CD14-positive monocyte (primary cell): ENCODE data around the gene DHX58. TPM values are rescaled to one million over a fixed set of nuclear protein-coding genes. Genes with fewer than 3 reads are reported as not detected.

Source experiments
- DNase-seq, 3 donors: peaks; one replicate each; pipeline ENCODE4 v3.0.0-alpha.2; 2011 to 2022
- H2AFZ ChIP-seq: 2 replicates; pipeline ENCODE4 v1.6.0; 2012; ENCODE audit warnings: mild to moderate bottlenecking, low read depth, low read length, inconsistent platforms; ENCODE audit not compliant: insufficient read depth, poor library complexity, severe bottlenecking
- H3K27ac ChIP-seq, 2 donors: 1 replicate in 1 of 2; 2 replicates in 1 of 2; pipeline ENCODE4 v1.5.1; 2012 to 2013; ENCODE audit warnings: low read length in 2 of 2, control low read depth in 1 of 2, inconsistent platforms in 1 of 2, low read depth in 1 of 2, mild to moderate bottlenecking in 1 of 2
- H3K27me3 ChIP-seq, 2 donors: one replicate each; pipeline versions ENCODE4 v1.6.0 to v1.6.1; 2011 to 2013; ENCODE audit warnings: low read length in 2 of 2; ENCODE audit not compliant: control insufficient read depth in 2 of 2, insufficient read depth in 2 of 2
- H3K36me3 ChIP-seq, 2 donors: replicated peaks in 1 of 2; 1 replicate in 1 of 2; 2 replicates in 1 of 2; pipeline versions ENCODE4 v1.5.1 to v1.6.1; 2012 to 2013; ENCODE audit warnings: low read length in 2 of 2, control low read depth in 1 of 2, inconsistent platforms in 1 of 2, mild to moderate bottlenecking in 1 of 2; ENCODE audit not compliant: insufficient read depth in 2 of 2, control insufficient read depth in 1 of 2
- H3K4me1 ChIP-seq, 2 donors: 1 replicate in 1 of 2; 2 replicates in 1 of 2; pipeline versions ENCODE4 v1.5.1 to v1.6.1; 2012 to 2013; ENCODE audit warnings: low read length in 2 of 2, control low read depth in 1 of 2, inconsistent platforms in 1 of 2, mild to moderate bottlenecking in 1 of 2, moderate library complexity in 1 of 2; ENCODE audit not compliant: insufficient read depth in 2 of 2, control insufficient read depth in 1 of 2
- H3K4me2 ChIP-seq: replicated peaks from 2 replicates; pipeline ENCODE3; 2012; ENCODE audit warnings: low read length, moderate library complexity, mild to moderate bottlenecking; ENCODE audit not compliant: poor library complexity, severe bottlenecking; ENCODE audit errors: extremely low read depth
- H3K4me3 ChIP-seq, 3 experiments: fragments of 200-600 bp in 1 of 3; sonication (generic) in 1 of 3; replicated peaks in 1 of 3; 1 replicate in 2 of 3; 2 replicates in 1 of 3; pipeline ENCODE4 v1.5.1; 2011 to 2013; ENCODE audit warnings: low read length in 3 of 3, mild to moderate bottlenecking in 3 of 3, control low read depth in 2 of 3, low read depth in 2 of 3, inconsistent platforms in 1 of 3, moderate library complexity in 1 of 3
- H3K79me2 ChIP-seq: 2 replicates; pipeline ENCODE4 v1.6.0; 2012; ENCODE audit warnings: mild to moderate bottlenecking, control low read depth, inconsistent platforms, low read length, moderate library complexity; ENCODE audit not compliant: insufficient read depth
- H3K9ac ChIP-seq: 2 replicates; pipeline ENCODE4 v1.6.0; 2017; ENCODE audit warnings: low read length, mild to moderate bottlenecking; ENCODE audit not compliant: insufficient read depth, poor library complexity, severe bottlenecking
- H3K9me3 ChIP-seq, 2 donors: replicated peaks in 1 of 2; 1 replicate in 1 of 2; 2 replicates in 1 of 2; pipeline versions ENCODE4 v1.5.1 to v1.6.1; 2012 to 2013; ENCODE audit warnings: low read length in 2 of 2, control low read depth in 1 of 2; ENCODE audit not compliant: control insufficient read depth in 1 of 2, insufficient read depth in 1 of 2
- H4K20me1 ChIP-seq: 2 replicates; pipeline ENCODE4 v1.6.0; 2012; ENCODE audit warnings: mild to moderate bottlenecking, low read length, control low read depth, moderate library complexity; ENCODE audit not compliant: insufficient read depth
- H3K27ac Mint-ChIP-seq, 7 donors: one replicate each; pipeline ENCODE4 v1.8.0; 2020; ENCODE audit warnings: mild to moderate bottlenecking in 7 of 7, mixed read lengths in 7 of 7, moderate library complexity in 6 of 7, inconsistent platforms in 2 of 7
- H3K27me3 Mint-ChIP-seq, 3 donors: one replicate each; pipeline ENCODE4 v1.8.0; 2021 to 2022; ENCODE audit warnings: low read depth in 3 of 3, mild to moderate bottlenecking in 3 of 3, mixed read lengths in 3 of 3, moderate library complexity in 3 of 3, inconsistent platforms in 1 of 3
- H3K36me3 Mint-ChIP-seq, 2 donors: one replicate each; pipeline ENCODE4 v1.8.0; 2020; ENCODE audit warnings: mixed read lengths in 2 of 2, inconsistent platforms in 1 of 2, mild to moderate bottlenecking in 1 of 2
- H3K4me1 Mint-ChIP-seq: one replicate; pipeline ENCODE4 v1.8.0; 2020; ENCODE audit warnings: mild to moderate bottlenecking, mixed read lengths
- H3K4me3 Mint-ChIP-seq, 2 donors: one replicate each; pipeline ENCODE4 v1.8.0; 2020; ENCODE audit warnings: mild to moderate bottlenecking in 2 of 2, mixed read lengths in 2 of 2, moderate library complexity in 1 of 2
- H3K9me3 Mint-ChIP-seq, 7 donors: one replicate each; pipeline ENCODE4 v1.8.0; 2020 to 2022; ENCODE audit warnings: mixed read lengths in 7 of 7, mild to moderate bottlenecking in 6 of 7, moderate library complexity in 6 of 7, inconsistent platforms in 2 of 7
- CTCF ChIP-seq: fragments of 200-600 bp; IDR thresholded peaks from one replicate; pipeline ENCODE4 v1.8.0; 2022; ENCODE audit warnings: antibody characterized with exemption, mild to moderate bottlenecking
- WGBS: methylation state at CpG from one replicate; pipeline ENCODE4 v1.1.5; 2013; ENCODE audit warnings: missing lambda C conversion rate; ENCODE audit not compliant: insufficient coverage; 5-methylcytosine and 5-hydroxymethylcytosine counted together
- intact Hi-C, 2 donors: fragments of 100-400 bp; cut with micrococcal nuclease; formaldehyde crosslinking; loops; one replicate each; pipeline versions ENCODE4 v1.15.0 to v1.15.1; 2023
- polyA plus RNA-seq, 3 donors: library from polyadenylated mRNA; depleted of rRNA in 1 of 3; unstranded in 2 of 3; stranded (reverse) in 1 of 3; fragments of 300-500 nt in 2 of 3; fragments of >200 nt in 1 of 3; fragmentation: Illumina TruSeq in 2 of 3; gene quantifications; 1 replicate in 2 of 3; 2 replicates in 1 of 3; pipeline ENCODE4 v1.2.3, GENCODE V29; 2012 to 2021

DHX58 gene
- polyA plus RNA-seq, 3 donors = 13.2 to 46.7 (median 16.0) TPM

GRCh38 chr17:42079541-42079940 is 33.0 kb downstream of the DHX58 start:
- Histone ChIP-seq H3K9me3 (no peaks in the 10 kb centered on the region), H3K4me1 (no peaks in the 10 kb centered on the region), H3K27ac (no peak overlapping the region), H3K9ac (no peak overlapping the region), H3K4me2 (no peak overlapping the region), H2AFZ (no peak overlapping the region), H3K36me3 (no peaks in the 10 kb centered on the region), H3K4me3 (no peak overlapping the region), H4K20me1 (no peaks in the 10 kb centered on the region), H3K79me2 (no peaks in the 10 kb centered on the region), H3K27me3 (no peaks in the 10 kb centered on the region)
- intact Hi-C loops = no loop called here
- TF ChIP-seq CTCF = no peak
- H3K27me3 Mint-ChIP-seq = peaks cover 2 to 4% (median 3%) of the 10 kb centered on the region in 3 donors
- H3K36me3 Mint-ChIP-seq = no peaks in the 10 kb centered on the region
- no peaks in the 10 kb centered on the region for H3K4me1 Mint-ChIP-seq
- peaks cover 0 to 2% (median 0%) of the 10 kb centered on the region in 7 donors for H3K9me3 Mint-ChIP-seq
- WGBS = no CpG with 5 or more reads among the region's 2 CpGs
- no peak overlapping the region for H3K4me3 Mint-ChIP-seq
- DNase-seq = no peak
- no peak overlapping the region for H3K27ac Mint-ChIP-seq

- H3K27me3 Mint-ChIP-seq = peaks cover 4 to 7% (median 5%) of the 10 kb centered on the region in 3 donors
- intact Hi-C loops = no loop called here
- H3K27ac ChIP-seq = no peak overlapping the region
- peaks cover 0 to 2% (median 0%) of the 10 kb centered on the region in 7 donors for H3K9me3 Mint-ChIP-seq
- H3K4me2 ChIP-seq = no peak overlapping the region
- no peaks in the 10 kb centered on the region for H4K20me1 ChIP-seq
- DNase-seq = no peak
- no peak overlapping the region for H3K4me3 ChIP-seq
- TF ChIP-seq CTCF = no peak
- H3K36me3 Mint-ChIP-seq = peaks cover 0 to 2% of the 10 kb centered on the region in 2 donors
- H3K27me3 ChIP-seq = peaks cover 0 to under 1% of the 10 kb centered on the region in 2 donors
- no peaks in the 10 kb centered on the region for H3K4me1 Mint-ChIP-seq
- H3K27ac Mint-ChIP-seq = no peak overlapping the region
- H3K9ac ChIP-seq = no peak overlapping the region
- H3K79me2 ChIP-seq = no peaks in the 10 kb centered on the region
- no peaks in the 10 kb centered on the region for H3K4me1 ChIP-seq
- WGBS = 66% methylated on average over 4 of the region's 8 CpGs
- H2AFZ ChIP-seq = no peak overlapping the region
- H3K9me3 ChIP-seq = no peaks in the 10 kb centered on the region
- no peak overlapping the region for H3K4me3 Mint-ChIP-seq
- no peaks in the 10 kb centered on the region for H3K36me3 ChIP-seq
These were observed 34.0 kb downstream of the DHX58 start for GRCh38 chr17:42078396-42079043.
